Measurements from ENCODE around the gene C2CD2.

Gene C2CD2

DNA sequence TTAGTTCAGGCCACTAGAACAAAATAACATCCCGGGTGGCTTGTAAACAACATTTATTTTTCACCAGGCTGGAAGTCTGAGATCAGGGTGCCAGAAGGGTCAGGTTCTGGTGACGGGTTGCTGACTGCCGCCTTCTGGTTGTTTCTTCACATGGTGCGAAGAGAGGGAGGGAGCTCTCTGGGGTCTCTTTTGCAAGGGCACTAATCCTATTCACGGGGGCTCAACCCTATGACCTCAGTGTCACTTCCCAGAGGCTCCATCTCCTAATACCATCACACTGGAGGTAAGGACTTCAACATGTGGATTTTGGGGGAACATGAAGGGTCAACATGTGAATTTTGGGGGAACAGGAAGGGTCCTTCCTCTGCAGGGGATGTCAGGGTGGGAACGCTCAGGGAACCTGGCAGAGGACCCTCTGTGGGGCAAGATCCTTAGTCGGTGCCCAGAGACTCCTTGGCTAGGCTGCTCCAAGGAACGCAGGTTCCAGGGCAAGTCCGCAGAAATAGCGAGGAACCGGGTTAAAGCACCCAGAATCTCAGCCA is 8.7 kb upstream of the C2CD2 start:
- TF ChIP-seq ZFP3 (CRISPR knock-in tag; IDR thresholded peaks at IDR 0.05) (no peak), ISL1 (CRISPR knock-in tag; IDR thresholded peaks at IDR 0.05) (no peak), TOX (CRISPR knock-in tag; IDR thresholded peaks at IDR 0.05; ENCODE audit: borderline replicate concordance) (no peak), OSR1 (CRISPR knock-in tag; IDR thresholded peaks at IDR 0.05) (no peak), ZC3H10 (CRISPR knock-in tag; IDR thresholded peaks at IDR 0.05) (no peak), ZFP30 (CRISPR knock-in tag; IDR thresholded peaks at IDR 0.05) (no peak), CSDC2 (CRISPR knock-in tag; IDR thresholded peaks at IDR 0.05) (no peak), ESRRG (CRISPR knock-in tag; IDR thresholded peaks at IDR 0.05) (no peak), RARB (CRISPR knock-in tag; IDR thresholded peaks at IDR 0.05) (no peak), TCF4 (CRISPR knock-in tag; IDR thresholded peaks at IDR 0.05; ENCODE audit: borderline replicate concordance) (no peak), SNAI2 (CRISPR knock-in tag; IDR thresholded peaks at IDR 0.05) (no peak), ZNF70 (CRISPR knock-in tag; IDR thresholded peaks at IDR 0.05) (no peak), BACH2 (CRISPR knock-in tag; IDR thresholded peaks at IDR 0.05; ENCODE audit: borderline replicate concordance) (no peak), ARNTL (CRISPR knock-in tag; IDR thresholded peaks at IDR 0.05; ENCODE audit: borderline replicate concordance, low read depth) (no peak), ZNF8 (CRISPR knock-in tag; IDR thresholded peaks at IDR 0.05) (no peak)
- TF ChIP-seq, protein P1, sequence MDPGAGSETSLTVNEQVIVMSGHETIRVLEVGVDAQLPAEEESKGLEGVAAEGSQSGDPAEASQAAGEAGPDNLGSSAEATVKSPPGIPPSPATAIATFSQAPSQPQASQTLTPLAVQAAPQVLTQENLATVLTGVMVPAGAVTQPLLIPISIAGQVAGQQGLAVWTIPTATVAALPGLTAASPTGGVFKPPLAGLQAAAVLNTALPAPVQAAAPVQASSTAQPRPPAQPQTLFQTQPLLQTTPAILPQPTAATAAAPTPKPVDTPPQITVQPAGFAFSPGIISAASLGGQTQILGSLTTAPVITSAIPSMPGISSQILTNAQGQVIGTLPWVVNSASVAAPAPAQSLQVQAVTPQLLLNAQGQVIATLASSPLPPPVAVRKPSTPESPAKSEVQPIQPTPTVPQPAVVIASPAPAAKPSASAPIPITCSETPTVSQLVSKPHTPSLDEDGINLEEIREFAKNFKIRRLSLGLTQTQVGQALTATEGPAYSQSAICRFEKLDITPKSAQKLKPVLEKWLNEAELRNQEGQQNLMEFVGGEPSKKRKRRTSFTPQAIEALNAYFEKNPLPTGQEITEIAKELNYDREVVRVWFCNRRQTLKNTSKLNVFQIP (CRISPR knock-in tag; IDR thresholded peaks at IDR 0.05; ENCODE audit: borderline replicate concordance, low read depth), result no peak
- TF ChIP-seq, protein P2, sequence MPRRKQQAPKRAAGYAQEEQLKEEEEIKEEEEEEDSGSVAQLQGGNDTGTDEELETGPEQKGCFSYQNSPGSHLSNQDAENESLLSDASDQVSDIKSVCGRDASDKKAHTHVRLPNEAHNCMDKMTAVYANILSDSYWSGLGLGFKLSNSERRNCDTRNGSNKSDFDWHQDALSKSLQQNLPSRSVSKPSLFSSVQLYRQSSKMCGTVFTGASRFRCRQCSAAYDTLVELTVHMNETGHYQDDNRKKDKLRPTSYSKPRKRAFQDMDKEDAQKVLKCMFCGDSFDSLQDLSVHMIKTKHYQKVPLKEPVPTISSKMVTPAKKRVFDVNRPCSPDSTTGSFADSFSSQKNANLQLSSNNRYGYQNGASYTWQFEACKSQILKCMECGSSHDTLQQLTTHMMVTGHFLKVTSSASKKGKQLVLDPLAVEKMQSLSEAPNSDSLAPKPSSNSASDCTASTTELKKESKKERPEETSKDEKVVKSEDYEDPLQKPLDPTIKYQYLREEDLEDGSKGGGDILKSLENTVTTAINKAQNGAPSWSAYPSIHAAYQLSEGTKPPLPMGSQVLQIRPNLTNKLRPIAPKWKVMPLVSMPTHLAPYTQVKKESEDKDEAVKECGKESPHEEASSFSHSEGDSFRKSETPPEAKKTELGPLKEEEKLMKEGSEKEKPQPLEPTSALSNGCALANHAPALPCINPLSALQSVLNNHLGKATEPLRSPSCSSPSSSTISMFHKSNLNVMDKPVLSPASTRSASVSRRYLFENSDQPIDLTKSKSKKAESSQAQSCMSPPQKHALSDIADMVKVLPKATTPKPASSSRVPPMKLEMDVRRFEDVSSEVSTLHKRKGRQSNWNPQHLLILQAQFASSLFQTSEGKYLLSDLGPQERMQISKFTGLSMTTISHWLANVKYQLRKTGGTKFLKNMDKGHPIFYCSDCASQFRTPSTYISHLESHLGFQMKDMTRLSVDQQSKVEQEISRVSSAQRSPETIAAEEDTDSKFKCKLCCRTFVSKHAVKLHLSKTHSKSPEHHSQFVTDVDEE (CRISPR knock-in tag; IDR thresholded peaks at IDR 0.05), result no peak
- TF ChIP-seq, protein P3, sequence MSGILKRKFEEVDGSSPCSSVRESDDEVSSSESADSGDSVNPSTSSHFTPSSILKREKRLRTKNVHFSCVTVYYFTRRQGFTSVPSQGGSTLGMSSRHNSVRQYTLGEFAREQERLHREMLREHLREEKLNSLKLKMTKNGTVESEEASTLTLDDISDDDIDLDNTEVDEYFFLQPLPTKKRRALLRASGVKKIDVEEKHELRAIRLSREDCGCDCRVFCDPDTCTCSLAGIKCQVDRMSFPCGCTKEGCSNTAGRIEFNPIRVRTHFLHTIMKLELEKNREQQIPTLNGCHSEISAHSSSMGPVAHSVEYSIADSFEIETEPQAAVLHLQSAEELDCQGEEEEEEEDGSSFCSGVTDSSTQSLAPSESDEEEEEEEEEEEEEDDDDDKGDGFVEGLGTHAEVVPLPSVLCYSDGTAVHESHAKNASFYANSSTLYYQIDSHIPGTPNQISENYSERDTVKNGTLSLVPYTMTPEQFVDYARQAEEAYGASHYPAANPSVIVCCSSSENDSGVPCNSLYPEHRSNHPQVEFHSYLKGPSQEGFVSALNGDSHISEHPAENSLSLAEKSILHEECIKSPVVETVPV (CRISPR knock-in tag; IDR thresholded peaks at IDR 0.05), result no peak
- TF ChIP-seq, protein P4, sequence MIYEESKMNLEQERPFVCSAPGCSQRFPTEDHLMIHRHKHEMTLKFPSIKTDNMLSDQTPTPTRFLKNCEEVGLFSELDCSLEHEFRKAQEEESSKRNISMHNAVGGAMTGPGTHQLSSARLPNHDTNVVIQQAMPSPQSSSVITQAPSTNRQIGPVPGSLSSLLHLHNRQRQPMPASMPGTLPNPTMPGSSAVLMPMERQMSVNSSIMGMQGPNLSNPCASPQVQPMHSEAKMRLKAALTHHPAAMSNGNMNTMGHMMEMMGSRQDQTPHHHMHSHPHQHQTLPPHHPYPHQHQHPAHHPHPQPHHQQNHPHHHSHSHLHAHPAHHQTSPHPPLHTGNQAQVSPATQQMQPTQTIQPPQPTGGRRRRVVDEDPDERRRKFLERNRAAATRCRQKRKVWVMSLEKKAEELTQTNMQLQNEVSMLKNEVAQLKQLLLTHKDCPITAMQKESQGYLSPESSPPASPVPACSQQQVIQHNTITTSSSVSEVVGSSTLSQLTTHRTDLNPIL (CRISPR knock-in tag; IDR thresholded peaks at IDR 0.05; ENCODE audit: low read depth), result no peak
- TF ChIP-seq, protein P5, sequence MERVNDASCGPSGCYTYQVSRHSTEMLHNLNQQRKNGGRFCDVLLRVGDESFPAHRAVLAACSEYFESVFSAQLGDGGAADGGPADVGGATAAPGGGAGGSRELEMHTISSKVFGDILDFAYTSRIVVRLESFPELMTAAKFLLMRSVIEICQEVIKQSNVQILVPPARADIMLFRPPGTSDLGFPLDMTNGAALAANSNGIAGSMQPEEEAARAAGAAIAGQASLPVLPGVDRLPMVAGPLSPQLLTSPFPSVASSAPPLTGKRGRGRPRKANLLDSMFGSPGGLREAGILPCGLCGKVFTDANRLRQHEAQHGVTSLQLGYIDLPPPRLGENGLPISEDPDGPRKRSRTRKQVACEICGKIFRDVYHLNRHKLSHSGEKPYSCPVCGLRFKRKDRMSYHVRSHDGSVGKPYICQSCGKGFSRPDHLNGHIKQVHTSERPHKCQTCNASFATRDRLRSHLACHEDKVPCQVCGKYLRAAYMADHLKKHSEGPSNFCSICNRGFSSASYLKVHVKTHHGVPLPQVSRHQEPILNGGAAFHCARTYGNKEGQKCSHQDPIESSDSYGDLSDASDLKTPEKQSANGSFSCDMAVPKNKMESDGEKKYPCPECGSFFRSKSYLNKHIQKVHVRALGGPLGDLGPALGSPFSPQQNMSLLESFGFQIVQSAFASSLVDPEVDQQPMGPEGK (CRISPR knock-in tag; IDR thresholded peaks at IDR 0.05; ENCODE audit: borderline replicate concordance), result no peak
- ATAC-seq, result no peak

DNA sequence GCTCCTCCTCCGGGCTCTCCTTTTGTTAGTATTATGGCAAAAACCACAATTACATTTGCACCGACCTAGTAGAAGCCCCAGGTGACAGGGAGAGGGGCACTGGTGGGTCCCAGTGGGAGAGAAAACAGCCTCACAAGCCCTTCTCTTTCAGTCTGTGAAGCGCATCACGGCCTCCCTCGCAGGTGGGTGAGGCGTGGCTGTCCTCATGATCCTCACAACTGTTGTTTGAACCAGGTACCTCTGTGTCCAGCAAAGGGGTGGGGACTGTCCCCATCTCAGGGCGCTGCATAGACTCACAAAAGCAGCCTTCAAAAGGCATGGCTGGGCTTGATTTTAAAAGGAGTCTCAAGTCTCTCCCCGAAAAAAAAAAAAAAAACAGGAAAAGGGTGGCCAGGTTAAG is 7.9 kb upstream of the C2CD2 start:
- no peak for ATAC-seq
- TF ChIP-seq ESRRG (CRISPR knock-in tag; IDR thresholded peaks at IDR 0.05) (no peak), ZNF8 (CRISPR knock-in tag; IDR thresholded peaks at IDR 0.05) (no peak), ZNF565 (CRISPR knock-in tag; conservative IDR thresholded peaks at IDR 0.05; ENCODE audit: low read depth) (no peak), ZC3H10 (CRISPR knock-in tag; IDR thresholded peaks at IDR 0.05) (no peak), OSR1 (CRISPR knock-in tag; IDR thresholded peaks at IDR 0.05) (no peak), RARB (CRISPR knock-in tag; IDR thresholded peaks at IDR 0.05) (no peak), ZFP30 (CRISPR knock-in tag; IDR thresholded peaks at IDR 0.05) (no peak), ZFP3 (CRISPR knock-in tag; IDR thresholded peaks at IDR 0.05) (no peak), ARNTL (CRISPR knock-in tag; IDR thresholded peaks at IDR 0.05; ENCODE audit: borderline replicate concordance, low read depth) (no peak), BACH2 (CRISPR knock-in tag; IDR thresholded peaks at IDR 0.05; ENCODE audit: borderline replicate concordance) (no peak), SNAI2 (CRISPR knock-in tag; IDR thresholded peaks at IDR 0.05) (no peak), ISL1 (CRISPR knock-in tag; IDR thresholded peaks at IDR 0.05) (no peak), ZNF70 (CRISPR knock-in tag; IDR thresholded peaks at IDR 0.05) (no peak), TOX (CRISPR knock-in tag; IDR thresholded peaks at IDR 0.05; ENCODE audit: borderline replicate concordance) (no peak)
- TF ChIP-seq, protein P2 (CRISPR knock-in tag; IDR thresholded peaks at IDR 0.05), result no peak
- TF ChIP-seq, protein P5 (CRISPR knock-in tag; IDR thresholded peaks at IDR 0.05; ENCODE audit: borderline replicate concordance), result no peak
- TF ChIP-seq, protein P3 (CRISPR knock-in tag; IDR thresholded peaks at IDR 0.05), result no peak

All from SK-N-SH treated with all-trans-retinoic acid at 6 μM for 48 hours (cell line).